ENCODE data around the gene TPSG1.
"Not testable (repeated sequence)": the region's sequence is repeated elsewhere in the genome, so short reads cannot be mapped to it uniquely, and the experiment has no call there.

TPSG1 gene

GRCh38 chr16:1225051-1225451, at the start of gene TPSG1:
Gene TPSG1, minus strand, starts transcription at chr16:1225268. Its CDS starts 16 bp downstream, at chr16:1225252.
- DNase-seq, result no peak

GRCh38 chr16:1274767-1275166, 49.7 kb upstream of the TPSG1 start:
- no peak for DNase-seq

- no peak for DNase-seq
Measured at GRCh38 chr16:1273816-1274215, 48.7 kb upstream of the TPSG1 start.

GRCh38 chr16:1272453-1273198, 47.6 kb upstream of the TPSG1 start:
- DNase-seq, result no peak

- DNase-seq, result not testable (repeated sequence)
Measured at GRCh38 chr16:1271724-1272413, 46.8 kb upstream of the TPSG1 start.

- no peak for DNase-seq
Measured at GRCh38 chr16:1271380-1271723, 46.3 kb upstream of the TPSG1 start.

- DNase-seq, result not testable (repeated sequence)
Measured at GRCh38 chr16:1269418-1269817, 44.4 kb upstream of the TPSG1 start.

- DNase-seq, result no peak
Measured at GRCh38 chr16:1265826-1266225, 40.8 kb upstream of the TPSG1 start.

- no peak for DNase-seq
Measured at GRCh38 chr16:1265090-1265630, 40.1 kb upstream of the TPSG1 start.

- no peak for DNase-seq
Measured at GRCh38 chr16:1264345-1265089, 39.4 kb upstream of the TPSG1 start.

- DNase-seq, result no peak
Measured at GRCh38 chr16:1263591-1264344, 38.7 kb upstream of the TPSG1 start.

GRCh38 chr16:1262846-1263221, 37.8 kb upstream of the TPSG1 start:
- DNase-seq, result no peak

GRCh38 chr16:1262210-1262845, 37.3 kb upstream of the TPSG1 start:
- DNase-seq, result no peak

GRCh38 chr16:1261131-1261892, 36.2 kb upstream of the TPSG1 start:
- DNase-seq, result no peak

GRCh38 chr16:1260101-1260680, 35.1 kb upstream of the TPSG1 start:
- no peak for DNase-seq

- DNase-seq, result no peak
Measured at GRCh38 chr16:1259760-1260068, 34.6 kb upstream of the TPSG1 start.

GRCh38 chr16:1258906-1259759, 34.1 kb upstream of the TPSG1 start:
- DNase-seq, result no peak

- no peak for DNase-seq
Measured at GRCh38 chr16:1258225-1258600, 33.1 kb upstream of the TPSG1 start.

GRCh38 chr16:1257561-1258224, 32.6 kb upstream of the TPSG1 start:
- DNase-seq, result no peak

GRCh38 chr16:1256874-1257322, 31.8 kb upstream of the TPSG1 start:
- DNase-seq, result no peak
